SK-N-SH treated with all-trans-retinoic acid at 6 μM for 48 hours (cell line): ENCODE data around the gene C11orf52.

Source experiments
- ATAC-seq: fragments of 200-7000 bp; cut with Tn5 transposase; 3 replicates; pipeline ENCODE4 v1.9.1; 2020; ENCODE audit warnings: mild to moderate bottlenecking, moderate library complexity
- ARNTL ChIP-seq: fragments of 450-650 bp; formaldehyde crosslinking; IDR thresholded peaks from 2 replicates; pipeline ENCODE4 v1.5.0; 2020; ENCODE audit warnings: low read depth, mild to moderate bottlenecking, moderate library complexity, borderline replicate concordance
- BACH2 ChIP-seq: fragments of 250-450 bp; sonication (Bioruptor Pico); IDR thresholded peaks from 2 replicates; pipeline ENCODE4 v1.9.0; 2021; ENCODE audit warnings: mild to moderate bottlenecking, borderline replicate concordance
- CSDC2 ChIP-seq: fragments of 250-450 bp; sonication (Bioruptor Pico); IDR thresholded peaks from 2 replicates; pipeline ENCODE4 v1.5.0; 2020; ENCODE audit warnings: mild to moderate bottlenecking, moderate library complexity
- CSRNP3 ChIP-seq: fragments of 250-450 bp; sonication (Bioruptor Pico); IDR thresholded peaks from 2 replicates; pipeline ENCODE4 v1.5.1; 2021; ENCODE audit warnings: mild to moderate bottlenecking, moderate library complexity
- ESRRG ChIP-seq: fragments of 250-450 bp; sonication (Bioruptor Pico); IDR thresholded peaks from 2 replicates; pipeline ENCODE4 v1.6.1; 2021; ENCODE audit warnings: mild to moderate bottlenecking
- GLIS3 ChIP-seq: fragments of 250-450 bp; sonication (Bioruptor Pico); IDR thresholded peaks from 2 replicates; pipeline ENCODE4 v1.5.0; 2020; ENCODE audit warnings: mild to moderate bottlenecking, moderate library complexity
- ISL1 ChIP-seq: fragments of 250-450 bp; sonication (Bioruptor Pico); IDR thresholded peaks from 2 replicates; pipeline ENCODE4 v2.1.2; 2022; ENCODE audit warnings: mild to moderate bottlenecking, moderate library complexity
- PATZ1 ChIP-seq: fragments of 250-450 bp; sonication (Bioruptor Pico); IDR thresholded peaks from 2 replicates; pipeline ENCODE4 v1.8.0; 2020; ENCODE audit warnings: mild to moderate bottlenecking, moderate library complexity, borderline replicate concordance
- POU6F1 ChIP-seq: fragments of 250-450 bp; sonication (Bioruptor Pico); IDR thresholded peaks from 2 replicates; pipeline ENCODE4 v1.8.0; 2021; ENCODE audit warnings: low read depth, mild to moderate bottlenecking, moderate library complexity, borderline replicate concordance
- PPARA ChIP-seq: fragments of 250-450 bp; sonication (Bioruptor Pico); IDR thresholded peaks from 2 replicates; pipeline ENCODE4 v1.5.0; 2020; ENCODE audit warnings: mild to moderate bottlenecking, borderline replicate concordance
- RARB ChIP-seq: fragments of 250-450 bp; sonication (Bioruptor Pico); IDR thresholded peaks from 2 replicates; pipeline ENCODE4 v1.8.0; 2021; ENCODE audit warnings: mild to moderate bottlenecking, moderate library complexity
- TCF4 ChIP-seq: fragments of 250-450 bp; sonication (Bioruptor Pico); IDR thresholded peaks from 2 replicates; pipeline ENCODE4 v1.8.0; 2021; ENCODE audit warnings: mild to moderate bottlenecking, moderate library complexity, borderline replicate concordance
- TOX ChIP-seq: fragments of 250-450 bp; sonication (Bioruptor Pico); IDR thresholded peaks from 2 replicates; pipeline ENCODE4 v1.8.0; 2021; ENCODE audit warnings: mild to moderate bottlenecking, moderate library complexity, borderline replicate concordance
- TSHZ2 ChIP-seq: fragments of 250-450 bp; sonication (Bioruptor Pico); IDR thresholded peaks from 2 replicates; pipeline ENCODE4 v1.5.0; 2020; ENCODE audit warnings: mild to moderate bottlenecking, moderate library complexity
- ZC3H10 ChIP-seq: fragments of 250-450 bp; sonication (Bioruptor Pico); IDR thresholded peaks from 2 replicates; pipeline ENCODE4 v1.5.1; 2021; ENCODE audit warnings: mild to moderate bottlenecking, moderate library complexity
- ZFP3 ChIP-seq: fragments of 250-450 bp; sonication (Bioruptor Pico); IDR thresholded peaks from 2 replicates; pipeline ENCODE4 v1.5.0; 2020; ENCODE audit warnings: mild to moderate bottlenecking, moderate library complexity
- ZFP30 ChIP-seq: fragments of 450-650 bp; formaldehyde crosslinking; IDR thresholded peaks from 2 replicates; pipeline ENCODE4 v1.5.0; 2022; ENCODE audit warnings: mild to moderate bottlenecking, moderate library complexity
- ZNF565 ChIP-seq: fragments of 450-650 bp; formaldehyde crosslinking; conservative IDR thresholded peaks from 2 replicates; pipeline ENCODE4 v1.5.0; 2020; ENCODE audit warnings: low read depth, mild to moderate bottlenecking, moderate library complexity
- ZNF70 ChIP-seq: fragments of 450-650 bp; formaldehyde crosslinking; IDR thresholded peaks from 2 replicates; pipeline ENCODE4 v1.5.0; 2020; ENCODE audit warnings: mild to moderate bottlenecking, moderate library complexity
- TF ChIP-seq, protein P1 (sequence below): fragments of 250-450 bp; sonication (Bioruptor Pico); IDR thresholded peaks from 2 replicates; pipeline ENCODE4 v1.5.1; 2020; ENCODE audit warnings: low read depth, mild to moderate bottlenecking, moderate library complexity

C11orf52 gene

DNA sequence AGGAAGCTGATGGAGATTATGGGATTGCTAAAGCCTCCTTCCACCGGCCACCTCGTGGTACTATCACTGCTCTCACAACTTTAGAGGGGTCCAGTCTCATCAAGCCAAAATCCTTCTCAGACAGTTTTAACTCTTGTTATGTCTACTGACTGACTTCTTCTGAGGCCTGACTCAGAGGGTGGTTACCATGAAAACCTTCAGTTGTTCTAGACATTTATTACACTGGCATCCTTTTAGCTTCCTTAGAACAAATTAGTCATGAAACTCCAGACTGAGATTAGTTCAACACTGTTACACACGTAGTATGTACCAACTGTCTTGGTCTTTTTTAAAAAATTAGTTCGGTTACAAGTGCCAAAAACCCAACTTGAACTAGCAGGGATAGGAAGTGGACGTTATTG lies 25.9 kb downstream of the C11orf52 start:
- peak; percentile 44 for ATAC-seq
- TF ChIP-seq ZNF70 (CRISPR knock-in tag) = no peak
- no peak for TF ChIP-seq RARB
- no peak for TF ChIP-seq TSHZ2 (CRISPR knock-in tag)
- no peak for TF ChIP-seq ESRRG (CRISPR knock-in tag)
- TF ChIP-seq POU6F1 (CRISPR knock-in tag) = no peak
- no peak for TF ChIP-seq PATZ1 (CRISPR knock-in tag)
- TF ChIP-seq ARNTL = no peak
- TF ChIP-seq ZFP30 (CRISPR knock-in tag) = no peak
- TF ChIP-seq ZC3H10 (CRISPR knock-in tag) = no peak
- TF ChIP-seq, protein P1, sequence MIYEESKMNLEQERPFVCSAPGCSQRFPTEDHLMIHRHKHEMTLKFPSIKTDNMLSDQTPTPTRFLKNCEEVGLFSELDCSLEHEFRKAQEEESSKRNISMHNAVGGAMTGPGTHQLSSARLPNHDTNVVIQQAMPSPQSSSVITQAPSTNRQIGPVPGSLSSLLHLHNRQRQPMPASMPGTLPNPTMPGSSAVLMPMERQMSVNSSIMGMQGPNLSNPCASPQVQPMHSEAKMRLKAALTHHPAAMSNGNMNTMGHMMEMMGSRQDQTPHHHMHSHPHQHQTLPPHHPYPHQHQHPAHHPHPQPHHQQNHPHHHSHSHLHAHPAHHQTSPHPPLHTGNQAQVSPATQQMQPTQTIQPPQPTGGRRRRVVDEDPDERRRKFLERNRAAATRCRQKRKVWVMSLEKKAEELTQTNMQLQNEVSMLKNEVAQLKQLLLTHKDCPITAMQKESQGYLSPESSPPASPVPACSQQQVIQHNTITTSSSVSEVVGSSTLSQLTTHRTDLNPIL (CRISPR knock-in tag) = no peak
- TF ChIP-seq PPARA (CRISPR knock-in tag) = no peak
- no peak for TF ChIP-seq GLIS3 (CRISPR knock-in tag)
- TF ChIP-seq ZFP3 (CRISPR knock-in tag) = no peak
- TF ChIP-seq BACH2 (CRISPR knock-in tag) = no peak
- TF ChIP-seq ZNF565 (CRISPR knock-in tag) = no peak
- no peak for TF ChIP-seq TOX (CRISPR knock-in tag)

- ATAC-seq = no peak
- no peak for TF ChIP-seq TSHZ2 (CRISPR knock-in tag)
- TF ChIP-seq TOX (CRISPR knock-in tag) = no peak
Observed at GRCh38 chr11:111945198-111945597, 26.5 kb downstream of the C11orf52 start.

DNA sequence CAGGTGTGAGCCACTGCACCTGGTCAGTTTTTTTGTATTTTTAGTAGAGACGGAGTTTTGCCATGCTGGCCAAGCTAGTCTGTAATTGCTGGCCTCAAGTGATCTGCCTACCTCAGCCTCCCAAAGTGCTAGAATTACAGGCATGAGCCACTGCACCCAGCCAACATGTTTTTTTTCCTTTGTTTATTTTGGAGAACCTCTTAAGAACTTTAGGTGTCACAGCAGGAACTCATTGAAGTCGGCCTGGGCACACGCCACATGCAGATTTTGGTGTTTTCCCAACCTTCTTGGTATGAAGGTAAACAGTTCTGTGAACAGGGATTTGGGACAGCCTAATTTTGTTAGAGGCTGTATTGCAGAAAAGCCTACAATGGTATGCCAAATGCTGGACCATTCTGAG lies 27.8 kb downstream of the C11orf52 start:
- no peak for ATAC-seq
- TF ChIP-seq ISL1 (CRISPR knock-in tag) = no peak
- TF ChIP-seq, protein P1 (CRISPR knock-in tag) = no peak
- no peak for TF ChIP-seq ZNF565 (CRISPR knock-in tag)
- no peak for TF ChIP-seq CSDC2 (CRISPR knock-in tag)
- TF ChIP-seq ZFP30 (CRISPR knock-in tag) = no peak
- no peak for TF ChIP-seq ZC3H10 (CRISPR knock-in tag)
- no peak for TF ChIP-seq ESRRG (CRISPR knock-in tag)
- no peak for TF ChIP-seq PATZ1 (CRISPR knock-in tag)
- TF ChIP-seq CSRNP3 (CRISPR knock-in tag) = no peak
- TF ChIP-seq GLIS3 (CRISPR knock-in tag) = no peak
- TF ChIP-seq TCF4 (CRISPR knock-in tag) = no peak
- no peak for TF ChIP-seq ARNTL
- TF ChIP-seq TOX (CRISPR knock-in tag) = no peak
